GM13977 (cell line): ENCODE data around the gene AKAP8.

ENCODE experiments used
- DNase-seq: peaks from one replicate; pipeline ENCODE4 v3.0.0; 2012; ENCODE audit warnings: low spot score
- in situ Hi-C: fragments of 300-500 bp; cut with MboI; formaldehyde crosslinking; loops from one replicate; pipeline ENCODE4 v1.12.0; 2022; ENCODE audit warnings: low sequenced_read_pairs, low pct_unique_long_range_greater_than_20kb, mixed read lengths, inconsistent platforms; ENCODE audit not compliant: unreplicated experiment
- TF ChIP-seq, protein P1 (sequence below): IDR thresholded peaks from 2 replicates; pipeline ENCODE4 v1.5.1; 2012; ENCODE audit warnings: mild to moderate bottlenecking, control low read depth; ENCODE audit not compliant: insufficient read depth; ENCODE audit errors: extremely low read depth, missing control alignments

Gene AKAP8

DNA sequence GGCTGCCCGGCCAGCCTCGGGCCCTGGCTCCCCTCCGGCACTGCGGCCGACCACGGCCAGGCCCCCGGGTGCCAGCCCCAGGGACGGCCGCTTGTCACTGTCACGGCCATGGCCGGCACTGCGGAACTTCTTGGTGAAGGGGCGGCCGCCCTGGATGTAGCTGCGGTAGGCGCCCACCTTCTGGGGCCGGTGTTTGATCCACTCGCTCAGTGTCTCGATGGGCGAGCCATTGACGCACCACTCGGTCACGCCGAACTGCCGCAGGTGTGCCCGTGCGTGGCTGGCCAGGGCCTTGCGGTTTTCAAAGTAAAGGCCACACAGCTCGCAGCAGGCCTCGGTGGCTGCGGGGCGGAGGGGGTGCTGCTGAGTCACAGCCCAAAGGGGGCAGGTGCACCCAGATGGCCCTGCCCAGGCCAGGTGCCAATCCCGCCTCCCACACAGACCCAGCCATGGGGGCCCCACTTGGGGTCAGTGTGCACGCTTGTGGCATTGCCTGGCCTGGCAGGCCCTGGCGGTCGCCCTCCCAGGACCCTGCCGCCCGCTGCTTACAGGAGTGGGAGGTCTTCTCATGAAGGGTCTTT lies 45.2 kb upstream of the AKAP8 start:
- TF ChIP-seq, protein P1, sequence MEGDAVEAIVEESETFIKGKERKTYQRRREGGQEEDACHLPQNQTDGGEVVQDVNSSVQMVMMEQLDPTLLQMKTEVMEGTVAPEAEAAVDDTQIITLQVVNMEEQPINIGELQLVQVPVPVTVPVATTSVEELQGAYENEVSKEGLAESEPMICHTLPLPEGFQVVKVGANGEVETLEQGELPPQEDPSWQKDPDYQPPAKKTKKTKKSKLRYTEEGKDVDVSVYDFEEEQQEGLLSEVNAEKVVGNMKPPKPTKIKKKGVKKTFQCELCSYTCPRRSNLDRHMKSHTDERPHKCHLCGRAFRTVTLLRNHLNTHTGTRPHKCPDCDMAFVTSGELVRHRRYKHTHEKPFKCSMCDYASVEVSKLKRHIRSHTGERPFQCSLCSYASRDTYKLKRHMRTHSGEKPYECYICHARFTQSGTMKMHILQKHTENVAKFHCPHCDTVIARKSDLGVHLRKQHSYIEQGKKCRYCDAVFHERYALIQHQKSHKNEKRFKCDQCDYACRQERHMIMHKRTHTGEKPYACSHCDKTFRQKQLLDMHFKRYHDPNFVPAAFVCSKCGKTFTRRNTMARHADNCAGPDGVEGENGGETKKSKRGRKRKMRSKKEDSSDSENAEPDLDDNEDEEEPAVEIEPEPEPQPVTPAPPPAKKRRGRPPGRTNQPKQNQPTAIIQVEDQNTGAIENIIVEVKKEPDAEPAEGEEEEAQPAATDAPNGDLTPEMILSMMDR: no peak
- in situ Hi-C loops: loop anchor here (10.0 kb wide), 1 partner anchor 130 kb away; no protein-coding TSS in a partner anchor
- no peak for DNase-seq

DNA sequence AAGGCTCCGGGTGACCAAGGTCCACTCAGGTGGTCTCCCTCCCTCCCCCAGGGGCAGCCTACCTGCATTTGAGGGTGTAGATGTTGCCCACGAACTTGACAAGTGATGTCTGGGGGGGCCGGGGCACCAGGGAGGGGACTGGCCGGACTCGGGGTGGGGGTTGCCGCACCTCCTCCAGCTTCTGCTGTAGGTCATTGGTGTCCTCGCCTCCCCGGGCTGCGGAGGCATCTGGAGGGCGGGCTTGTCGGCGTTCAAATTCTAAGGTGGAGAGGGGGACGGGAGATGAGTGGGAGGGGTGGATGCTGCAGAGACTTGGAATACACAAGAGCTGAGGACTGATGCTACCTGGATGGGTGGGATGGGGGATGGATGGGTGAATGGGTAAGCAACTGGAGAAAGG lies 44.5 kb upstream of the AKAP8 start:
- TF ChIP-seq, protein P1: no peak
- in situ Hi-C loops: loop anchor here (10.0 kb wide), 1 partner anchor 131 kb away; no protein-coding TSS in a partner anchor
- DNase-seq: no peak

DNA sequence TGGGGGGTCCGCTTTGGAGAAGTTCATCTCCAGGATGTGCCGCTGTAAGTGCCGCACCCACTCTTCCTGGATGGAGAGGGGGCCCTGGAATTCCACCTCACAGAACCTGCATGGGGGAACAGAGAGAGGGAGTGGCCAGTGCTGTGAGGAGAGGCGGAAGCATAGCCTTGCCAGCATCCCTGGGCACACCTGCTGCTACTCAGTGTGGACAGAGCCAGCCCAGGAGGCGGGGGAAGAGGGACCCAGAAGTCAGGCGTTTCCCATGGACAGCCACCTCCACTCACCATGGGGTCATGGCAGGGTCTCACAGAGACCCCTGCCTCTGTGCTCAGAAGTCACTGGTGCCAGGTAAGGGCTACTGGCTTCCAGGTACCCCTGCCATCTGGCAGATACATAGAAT lies 43.5 kb upstream of the AKAP8 start:
- DNase-seq: no peak
- in situ Hi-C loops: loop anchor here (10.0 kb wide), 1 partner anchor 132 kb away; no protein-coding TSS in a partner anchor
- TF ChIP-seq, protein P1: no peak

DNA sequence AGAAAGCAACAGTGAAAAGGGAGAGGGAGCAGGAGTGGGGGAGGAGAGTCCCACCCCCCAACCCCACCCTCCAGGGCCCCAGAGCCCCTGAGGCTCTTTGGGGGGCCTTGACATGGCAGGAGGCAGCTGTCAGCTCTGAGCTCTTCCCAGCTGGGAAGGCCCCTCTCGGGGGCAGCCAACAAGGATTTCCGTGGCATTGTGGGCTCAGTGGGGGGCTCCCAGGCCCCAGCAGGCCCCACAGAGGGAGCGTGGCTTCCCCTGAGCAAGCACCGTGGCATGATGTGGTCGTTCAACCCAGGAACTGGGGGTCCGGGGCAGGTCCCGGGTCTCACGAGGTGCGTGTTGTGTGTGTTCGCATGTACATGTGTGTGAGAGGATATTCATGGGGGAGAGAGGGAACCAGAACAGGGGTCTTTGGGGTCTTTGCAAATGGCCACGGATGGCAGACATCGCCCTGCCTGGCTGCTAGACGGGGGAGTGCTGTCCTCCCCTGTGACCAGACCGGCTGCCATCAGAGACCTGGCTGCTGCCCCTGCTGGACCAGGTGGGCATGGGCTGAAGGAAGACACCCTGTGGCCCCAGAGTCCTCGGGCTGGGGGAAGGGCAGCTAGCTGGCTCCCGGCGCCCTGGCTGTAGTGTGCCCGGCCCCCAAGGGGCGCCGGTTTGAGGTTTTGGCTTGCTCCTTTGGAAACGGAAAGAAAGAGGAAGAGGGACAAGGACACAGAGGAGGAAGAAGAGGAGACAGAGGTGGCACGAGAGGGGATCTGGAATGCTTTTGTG lies 42.9 kb upstream of the AKAP8 start:
- in situ Hi-C loops: loop anchor here (10.0 kb wide), 1 partner anchor 132 kb away; no protein-coding TSS in a partner anchor
- TF ChIP-seq, protein P1: no peak
- no peak for DNase-seq

DNA sequence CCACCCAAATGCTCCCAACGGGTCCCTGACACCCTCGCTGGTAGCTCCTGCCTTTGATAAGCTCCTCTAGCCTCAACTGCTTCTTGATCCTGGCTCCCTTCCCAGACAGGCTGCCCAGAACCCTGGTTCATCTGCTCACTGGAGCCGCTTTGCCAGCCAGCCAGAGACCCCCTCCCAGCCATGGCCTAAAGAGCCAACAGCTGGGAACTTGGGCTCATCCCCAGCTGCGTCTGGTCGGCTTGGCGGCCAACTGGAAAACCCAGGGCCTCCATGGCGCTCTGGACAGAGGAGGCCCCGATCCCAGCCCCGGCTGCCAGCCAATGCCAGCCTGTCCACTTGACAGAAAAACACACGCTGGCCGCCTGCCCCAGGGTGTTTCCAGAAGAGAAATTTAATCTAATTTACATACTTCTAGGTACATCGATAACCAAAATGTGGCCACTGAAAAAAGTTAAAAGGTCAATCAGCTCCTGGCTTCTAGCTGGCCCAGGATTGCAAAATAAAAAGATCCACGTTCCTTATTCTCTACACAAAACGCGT lies 42.2 kb upstream of the AKAP8 start:
- in situ Hi-C loops: loop anchor here (10.0 kb wide), 1 partner anchor 133 kb away; no protein-coding TSS in a partner anchor

DNA sequence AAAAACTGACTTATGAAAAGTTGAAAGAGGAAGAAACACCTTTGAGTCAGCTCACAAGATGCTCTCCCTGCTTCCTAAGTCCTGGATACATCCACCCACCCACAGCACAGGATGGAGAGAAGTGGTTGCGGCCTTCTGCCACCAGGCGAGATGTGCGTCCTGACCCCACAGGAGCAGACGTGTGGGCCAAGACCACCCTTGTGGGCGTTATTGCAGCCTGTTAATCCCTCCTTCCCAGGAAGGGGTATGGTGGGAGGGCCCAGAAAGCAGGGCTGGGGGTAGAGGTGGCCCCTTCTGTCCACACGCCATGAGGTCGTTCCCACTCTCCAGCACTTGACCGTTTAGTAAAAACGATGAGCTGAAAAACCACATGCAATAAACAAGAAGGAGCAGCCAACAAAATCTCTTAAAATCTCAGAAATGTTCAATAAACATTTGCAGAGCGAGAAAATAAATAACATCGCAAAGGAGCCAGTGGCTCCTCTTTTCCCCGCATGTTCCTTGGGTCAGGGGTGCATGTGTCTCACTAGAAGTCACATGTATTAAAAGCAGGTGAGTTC lies 41.6 kb upstream of the AKAP8 start:
- in situ Hi-C loops: loop anchor here (10.0 kb wide), 1 partner anchor 134 kb away; no protein-coding TSS in a partner anchor
- TF ChIP-seq, protein P1: no peak
- no peak for DNase-seq

More for the DNA sequence above, 42.2 kb upstream of the AKAP8 start:
- TF ChIP-seq, protein P1: no peak
- no peak for DNase-seq
